ENCODE data around the gene SLC38A9.

Gene SLC38A9

GRCh38 chr5:55657443-55657842 is 54.7 kb downstream of the SLC38A9 start:
- Histone ChIP-seq H3K4me3 (ENCODE audit: insufficient read length, low read depth) (no peak overlapping the region), H3K9ac (ENCODE audit: insufficient read length, low read depth) (no peak overlapping the region), H3K4me1 (ENCODE audit: insufficient read depth, insufficient read length) (no peaks in the 10 kb centered on the region), H3K9me3 (ENCODE audit: insufficient read depth, low read length) (no peaks in the 10 kb centered on the region), H3K27me3 (ENCODE audit: insufficient read depth, insufficient read length) (no peaks in the 10 kb centered on the region), H3K36me3 (ENCODE audit: insufficient read depth, insufficient read length, low read length) (no peaks in the 10 kb centered on the region)
- no peak for DNase-seq (ENCODE audit: low read depth, low spot score)
- TF ChIP-seq SUZ12 (IDR thresholded peaks at IDR 0.05; ENCODE audit: extremely low read depth, insufficient read depth, insufficient read length) (no peak), ZNF274 (IDR thresholded peaks at IDR 0.05; ENCODE audit: low read depth, low read length) (no peak)

- no peak for DNase-seq (ENCODE audit: low read depth, low spot score)
- H3K9me3 ChIP-seq (ENCODE audit: insufficient read depth, low read length): no peaks in the 10 kb centered on the region
- no peak overlapping the region for H3K4me3 ChIP-seq (ENCODE audit: insufficient read length, low read depth)
- H3K9ac ChIP-seq (ENCODE audit: insufficient read length, low read depth): no peak overlapping the region
- no peaks in the 10 kb centered on the region for H3K4me1 ChIP-seq (ENCODE audit: insufficient read depth, insufficient read length)
- no peaks in the 10 kb centered on the region for H3K27me3 ChIP-seq (ENCODE audit: insufficient read depth, insufficient read length)
- no peak for TF ChIP-seq ZNF274 (IDR thresholded peaks at IDR 0.05; ENCODE audit: low read depth, low read length)
- no peak for TF ChIP-seq YY1 (IDR thresholded peaks at IDR 0.05; ENCODE audit: insufficient read depth, insufficient read length)
- TF ChIP-seq SUZ12 (IDR thresholded peaks at IDR 0.05; ENCODE audit: extremely low read depth, insufficient read depth, insufficient read length): no peak
- no peaks in the 10 kb centered on the region for H3K36me3 ChIP-seq (ENCODE audit: insufficient read depth, insufficient read length, low read length)
Observed at GRCh38 chr5:55650386-55650785, 61.7 kb downstream of the SLC38A9 start.

GRCh38 chr5:55649963-55650362 is 62.2 kb downstream of the SLC38A9 start:
- H3K4me3 ChIP-seq (ENCODE audit: insufficient read length, low read depth): no peak overlapping the region
- H3K27me3 ChIP-seq (ENCODE audit: insufficient read depth, insufficient read length): no peaks in the 10 kb centered on the region
- DNase-seq (ENCODE audit: low read depth, low spot score): no peak
- no peaks in the 10 kb centered on the region for H3K4me1 ChIP-seq (ENCODE audit: insufficient read depth, insufficient read length)
- H3K9me3 ChIP-seq (ENCODE audit: insufficient read depth, low read length): no peaks in the 10 kb centered on the region
- no peak overlapping the region for H3K9ac ChIP-seq (ENCODE audit: insufficient read length, low read depth)
- TF ChIP-seq SUZ12 (IDR thresholded peaks at IDR 0.05; ENCODE audit: extremely low read depth, insufficient read depth, insufficient read length) (no peak), YY1 (IDR thresholded peaks at IDR 0.05; ENCODE audit: insufficient read depth, insufficient read length) (no peak), ZNF274 (IDR thresholded peaks at IDR 0.05; ENCODE audit: low read depth, low read length) (no peak)
- no peaks in the 10 kb centered on the region for H3K36me3 ChIP-seq (ENCODE audit: insufficient read depth, insufficient read length, low read length)

- no peaks in the 10 kb centered on the region for H3K9me3 ChIP-seq (ENCODE audit: insufficient read depth, low read length)
- no peak overlapping the region for H3K9ac ChIP-seq (ENCODE audit: insufficient read length, low read depth)
- no peaks in the 10 kb centered on the region for H3K4me1 ChIP-seq (ENCODE audit: insufficient read depth, insufficient read length)
- no peak for DNase-seq (ENCODE audit: low read depth, low spot score)
- H3K36me3 ChIP-seq (ENCODE audit: insufficient read depth, insufficient read length, low read length): no peaks in the 10 kb centered on the region
- TF ChIP-seq YY1 (IDR thresholded peaks at IDR 0.05; ENCODE audit: insufficient read depth, insufficient read length) (no peak), SUZ12 (IDR thresholded peaks at IDR 0.05; ENCODE audit: extremely low read depth, insufficient read depth, insufficient read length) (no peak), ZNF274 (IDR thresholded peaks at IDR 0.05; ENCODE audit: low read depth, low read length) (no peak)
- H3K27me3 ChIP-seq (ENCODE audit: insufficient read depth, insufficient read length): no peaks in the 10 kb centered on the region
- no peak overlapping the region for H3K4me3 ChIP-seq (ENCODE audit: insufficient read length, low read depth)
Observed at GRCh38 chr5:55645304-55645703, 66.8 kb downstream of the SLC38A9 start.

GRCh38 chr5:55638455-55638854 is 73.7 kb downstream of the SLC38A9 start:
- Histone ChIP-seq H3K4me3 (ENCODE audit: insufficient read length, low read depth) (no peak overlapping the region), H3K36me3 (ENCODE audit: insufficient read depth, insufficient read length, low read length) (no peaks in the 10 kb centered on the region), H3K9ac (ENCODE audit: insufficient read length, low read depth) (no peak overlapping the region), H3K4me1 (ENCODE audit: insufficient read depth, insufficient read length) (no peaks in the 10 kb centered on the region), H3K27me3 (ENCODE audit: insufficient read depth, insufficient read length) (no peaks in the 10 kb centered on the region), H3K9me3 (ENCODE audit: insufficient read depth, low read length) (no peaks in the 10 kb centered on the region)
- no peak for DNase-seq (ENCODE audit: low read depth, low spot score)
- no peak for TF ChIP-seq ZNF274 (IDR thresholded peaks at IDR 0.05; ENCODE audit: low read depth, low read length)
- TF ChIP-seq SUZ12 (IDR thresholded peaks at IDR 0.05; ENCODE audit: extremely low read depth, insufficient read depth, insufficient read length): no peak
- no peak for TF ChIP-seq YY1 (IDR thresholded peaks at IDR 0.05; ENCODE audit: insufficient read depth, insufficient read length)

DNA sequence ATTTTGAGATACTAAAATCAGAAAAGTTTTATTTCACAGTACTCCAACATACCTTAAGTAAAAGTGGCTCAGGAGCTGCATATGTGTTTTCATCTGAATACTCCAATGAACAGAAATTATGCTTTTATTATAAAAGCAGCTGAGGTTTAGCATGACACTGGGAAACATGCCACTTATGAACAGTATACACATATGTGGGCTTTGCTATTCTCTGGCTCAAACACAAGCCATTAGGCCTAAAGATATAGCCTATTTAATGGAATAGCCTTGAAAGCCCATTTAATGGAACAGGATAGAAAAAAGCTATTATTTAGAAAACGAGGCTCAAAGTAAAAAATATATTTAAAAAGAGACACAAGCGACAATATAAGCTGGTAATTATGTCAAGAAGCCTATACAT is 74.1 kb downstream of the SLC38A9 start:
- Histone ChIP-seq H3K9ac (ENCODE audit: insufficient read length, low read depth) (no peak overlapping the region), H3K9me3 (ENCODE audit: insufficient read depth, low read length) (no peaks in the 10 kb centered on the region), H3K27me3 (ENCODE audit: insufficient read depth, insufficient read length) (no peaks in the 10 kb centered on the region), H3K4me1 (ENCODE audit: insufficient read depth, insufficient read length) (no peaks in the 10 kb centered on the region), H3K36me3 (ENCODE audit: insufficient read depth, insufficient read length, low read length) (no peaks in the 10 kb centered on the region), H3K4me3 (ENCODE audit: insufficient read length, low read depth) (no peak overlapping the region)
- TF ChIP-seq YY1 (IDR thresholded peaks at IDR 0.05; ENCODE audit: insufficient read depth, insufficient read length): no peak
- no peak for TF ChIP-seq SUZ12 (IDR thresholded peaks at IDR 0.05; ENCODE audit: extremely low read depth, insufficient read depth, insufficient read length)
- TF ChIP-seq ZNF274 (IDR thresholded peaks at IDR 0.05; ENCODE audit: low read depth, low read length): no peak
- no peak for DNase-seq (ENCODE audit: low read depth, low spot score)

DNA sequence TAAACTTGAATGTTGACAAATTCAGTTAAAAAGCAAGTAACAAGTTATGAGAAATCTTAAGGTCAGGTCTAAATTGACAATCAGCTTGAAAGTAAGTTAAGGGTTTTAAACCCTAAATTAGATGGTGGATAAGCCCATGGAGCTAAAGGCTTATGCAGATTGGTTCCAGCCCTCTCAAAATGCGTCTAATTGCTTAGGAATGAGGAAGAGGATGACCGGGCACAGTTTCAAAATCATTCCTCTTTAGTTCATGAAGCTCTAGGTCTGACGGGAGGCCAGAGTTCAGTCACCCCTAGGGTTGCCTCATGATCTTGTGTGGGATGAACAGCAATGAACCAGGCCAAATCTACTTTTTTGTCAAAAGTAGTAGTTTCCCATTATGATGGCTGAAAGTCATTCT is 75.4 kb downstream of the SLC38A9 start:
- H3K9ac ChIP-seq (ENCODE audit: insufficient read length, low read depth): no peak overlapping the region
- DNase-seq (ENCODE audit: low read depth, low spot score): no peak
- no peaks in the 10 kb centered on the region for H3K4me1 ChIP-seq (ENCODE audit: insufficient read depth, insufficient read length)
- TF ChIP-seq SUZ12 (IDR thresholded peaks at IDR 0.05; ENCODE audit: extremely low read depth, insufficient read depth, insufficient read length) (no peak), ZNF274 (IDR thresholded peaks at IDR 0.05; ENCODE audit: low read depth, low read length) (no peak), YY1 (IDR thresholded peaks at IDR 0.05; ENCODE audit: insufficient read depth, insufficient read length) (no peak)
- H3K9me3 ChIP-seq (ENCODE audit: insufficient read depth, low read length): no peaks in the 10 kb centered on the region
- H3K36me3 ChIP-seq (ENCODE audit: insufficient read depth, insufficient read length, low read length): no peaks in the 10 kb centered on the region
- H3K4me3 ChIP-seq (ENCODE audit: insufficient read length, low read depth): no peak overlapping the region
- H3K27me3 ChIP-seq (ENCODE audit: insufficient read depth, insufficient read length): no peaks in the 10 kb centered on the region

DNA sequence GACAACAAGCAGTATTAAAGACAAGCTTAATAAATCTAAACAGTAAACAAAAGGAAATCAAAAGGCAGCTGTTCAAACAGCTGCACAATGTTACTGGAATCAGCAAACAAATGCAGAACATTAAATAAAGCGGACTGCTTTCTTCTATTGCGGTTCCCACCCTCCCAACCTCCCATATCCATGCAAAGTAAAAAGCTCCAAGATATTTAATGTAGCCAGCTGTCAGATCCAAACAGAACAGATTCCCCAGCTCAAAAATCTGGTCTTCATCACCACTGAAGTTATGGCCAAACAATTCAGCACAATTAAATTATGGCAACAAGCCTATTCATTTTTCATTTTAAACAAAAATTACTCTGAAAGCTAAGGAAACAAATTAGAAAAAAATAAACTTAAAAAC is 75.9 kb downstream of the SLC38A9 start:
- Histone ChIP-seq H3K4me3 (ENCODE audit: insufficient read length, low read depth) (no peak overlapping the region), H3K27me3 (ENCODE audit: insufficient read depth, insufficient read length) (no peaks in the 10 kb centered on the region), H3K4me1 (ENCODE audit: insufficient read depth, insufficient read length) (no peaks in the 10 kb centered on the region), H3K9ac (ENCODE audit: insufficient read length, low read depth) (no peak overlapping the region), H3K36me3 (ENCODE audit: insufficient read depth, insufficient read length, low read length) (no peaks in the 10 kb centered on the region), H3K9me3 (ENCODE audit: insufficient read depth, low read length) (no peaks in the 10 kb centered on the region)
- TF ChIP-seq ZNF274 (IDR thresholded peaks at IDR 0.05; ENCODE audit: low read depth, low read length) (no peak), YY1 (IDR thresholded peaks at IDR 0.05; ENCODE audit: insufficient read depth, insufficient read length) (no peak), SUZ12 (IDR thresholded peaks at IDR 0.05; ENCODE audit: extremely low read depth, insufficient read depth, insufficient read length) (no peak)
- DNase-seq (ENCODE audit: low read depth, low spot score): no peak

All from NT2/D1 (cell line).